ENCODE data around the gene FOXL3.
"Not testable (repeated sequence)": the region's sequence is repeated elsewhere in the genome, so short reads cannot be mapped to it uniquely, and the experiment has no call there.

Gene FOXL3

GRCh38 chr7:289756-290553, at the start of gene FOXL3:
TSS of gene FOXL3 (plus strand) at chr7:290170. CDS start at chr7:290170, 0 bp downstream.
- no peak for DNase-seq (ENCODE audit: low read depth in 2 of 2, low spot score in 1 of 2)

GRCh38 chr7:240887-241421, 49.0 kb upstream of the FOXL3 start:
- no peak for DNase-seq (ENCODE audit: low read depth in 2 of 2, low spot score in 1 of 2)

GRCh38 chr7:241513-241912, 48.5 kb upstream of the FOXL3 start:
- DNase-seq (ENCODE audit: low read depth in 2 of 2, low spot score in 1 of 2) = no peak

- not testable (repeated sequence) for DNase-seq (ENCODE audit: low read depth in 2 of 2, low spot score in 1 of 2)
Measured at GRCh38 chr7:242826-243579, 47.0 kb upstream of the FOXL3 start.

GRCh38 chr7:243580-243978, 46.4 kb upstream of the FOXL3 start:
- not testable (repeated sequence) for DNase-seq (ENCODE audit: low read depth in 2 of 2, low spot score in 1 of 2)

- no peak for DNase-seq (ENCODE audit: low read depth in 2 of 2, low spot score in 1 of 2)
Measured at GRCh38 chr7:244974-245373, 45.0 kb upstream of the FOXL3 start.

GRCh38 chr7:245574-246295, 44.2 kb upstream of the FOXL3 start:
- no peak for DNase-seq (ENCODE audit: low read depth in 2 of 2, low spot score in 1 of 2)

GRCh38 chr7:246451-246850, 43.5 kb upstream of the FOXL3 start:
- DNase-seq (ENCODE audit: low read depth in 2 of 2, low spot score in 1 of 2) = no peak

- DNase-seq (ENCODE audit: low read depth in 2 of 2, low spot score in 1 of 2) = no peak
Measured at GRCh38 chr7:247181-247580, 42.8 kb upstream of the FOXL3 start.

GRCh38 chr7:247636-248035, 42.3 kb upstream of the FOXL3 start:
- no peak for DNase-seq (ENCODE audit: low read depth in 2 of 2, low spot score in 1 of 2)

GRCh38 chr7:248732-249435, 41.1 kb upstream of the FOXL3 start:
- DNase-seq (ENCODE audit: low read depth in 2 of 2, low spot score in 1 of 2) = no peak

GRCh38 chr7:249989-250388, 40.0 kb upstream of the FOXL3 start:
- DNase-seq (ENCODE audit: low read depth in 2 of 2, low spot score in 1 of 2) = no peak

GRCh38 chr7:250523-250922, 39.4 kb upstream of the FOXL3 start:
- DNase-seq (ENCODE audit: low read depth in 2 of 2, low spot score in 1 of 2) = no peak

- DNase-seq (ENCODE audit: low read depth in 2 of 2, low spot score in 1 of 2) = no peak
Measured at GRCh38 chr7:251005-251404, 39.0 kb upstream of the FOXL3 start.

GRCh38 chr7:251446-252175, 38.4 kb upstream of the FOXL3 start:
- DNase-seq (ENCODE audit: low read depth in 2 of 2, low spot score in 1 of 2) = no peak

GRCh38 chr7:252216-252965, 37.6 kb upstream of the FOXL3 start:
- DNase-seq (ENCODE audit: low read depth in 2 of 2, low spot score in 1 of 2) = no peak

GRCh38 chr7:252981-253380, 37.0 kb upstream of the FOXL3 start:
- no peak for DNase-seq (ENCODE audit: low read depth in 2 of 2, low spot score in 1 of 2)

- no peak for DNase-seq (ENCODE audit: low read depth in 2 of 2, low spot score in 1 of 2)
Measured at GRCh38 chr7:253581-254336, 36.2 kb upstream of the FOXL3 start.

All from stimulated activated CD8-positive, alpha-beta memory T cell treated with anti-CD3 and anti-CD28 coated beads, Interleukin-4, amount 100 ng/mL, for 1 hour (primary cell).